ENCODE results near the gene IL6R. TPM values are rescaled to one million over a fixed set of nuclear protein-coding genes. Genes with fewer than 3 reads are reported as not detected.

Gene IL6R
- total RNA-seq, 1 experiment from 2014 or later = 32.6 TPM

- peaks cover 5% of the 10 kb centered on the region; the same call in 1 of the 2 replicates for H3K36me3 ChIP-seq
- H3K9me3 ChIP-seq (replicated peaks) = no peaks in the 10 kb centered on the region
- H3K27ac ChIP-seq = peak overlapping the region; percentile 89
- DNase-seq (ENCODE audit: low read depth in 1 of 2, low spot score in 2 of 2) = no peak
- no peaks in the 10 kb centered on the region for H3K27me3 ChIP-seq (replicated peaks)
- H3K4me1 ChIP-seq (replicated peaks) = peaks cover 48% of the 10 kb centered on the region
- H3K4me3 ChIP-seq = no peak overlapping the region
These were observed 60.6 kb downstream of the IL6R start for GRCh38 chr1:154465621-154466195.

GRCh38 chr1:154466206-154466605 is 61.1 kb downstream of the IL6R start:
- Histone ChIP-seq H3K9me3 (replicated peaks) (no peaks in the 10 kb centered on the region), H3K4me1 (replicated peaks) (peaks cover 48% of the 10 kb centered on the region), H3K4me3 (no peak overlapping the region), H3K27me3 (replicated peaks) (no peaks in the 10 kb centered on the region), H3K36me3 (peaks cover 5% of the 10 kb centered on the region; the same call in 1 of the 2 replicates), H3K27ac (peak overlapping the region; percentile 89)
- no peak for DNase-seq (ENCODE audit: low read depth in 1 of 2, low spot score in 2 of 2)

- H3K36me3 ChIP-seq = peaks cover 5% of the 10 kb centered on the region; the same call in 1 of the 2 replicates
- no peaks in the 10 kb centered on the region for H3K27me3 ChIP-seq (replicated peaks)
- H3K9me3 ChIP-seq (replicated peaks) = no peaks in the 10 kb centered on the region
- H3K27ac ChIP-seq = no peak overlapping the region
- peaks cover 45% of the 10 kb centered on the region for H3K4me1 ChIP-seq (replicated peaks)
- H3K4me3 ChIP-seq = no peak overlapping the region
- no peak for DNase-seq (ENCODE audit: low read depth in 1 of 2, low spot score in 2 of 2)
These were observed 61.8 kb downstream of the IL6R start for GRCh38 chr1:154466921-154467417.

GRCh38 chr1:154467434-154468102 is 62.4 kb downstream of the IL6R start:
- H3K27me3 ChIP-seq (replicated peaks) = no peaks in the 10 kb centered on the region
- H3K9me3 ChIP-seq (replicated peaks) = no peaks in the 10 kb centered on the region

GRCh38 chr1:154468535-154469250 is 63.5 kb downstream of the IL6R start:
- H3K36me3 ChIP-seq = peaks cover 5% of the 10 kb centered on the region; the same call in 1 of the 2 replicates
- no peak for DNase-seq (ENCODE audit: low read depth in 1 of 2, low spot score in 2 of 2)
- H3K9me3 ChIP-seq (replicated peaks) = no peaks in the 10 kb centered on the region

More at GRCh38 chr1:154467434-154468102, 62.4 kb downstream of the IL6R start:
- Histone ChIP-seq H3K4me1 (replicated peaks) (peaks cover 40% of the 10 kb centered on the region), H3K4me3 (no peak overlapping the region), H3K36me3 (peaks cover 5% of the 10 kb centered on the region; the same call in 1 of the 2 replicates), H3K27ac (no peak overlapping the region)
- DNase-seq (ENCODE audit: low read depth in 1 of 2, low spot score in 2 of 2) = no peak

GRCh38 chr1:154469844-154470560 is 64.9 kb downstream of the IL6R start:
- no peak for DNase-seq (ENCODE audit: low read depth in 1 of 2, low spot score in 2 of 2)
- Histone ChIP-seq H3K4me1 (replicated peaks) (peaks cover 30% of the 10 kb centered on the region), H3K9me3 (replicated peaks) (no peaks in the 10 kb centered on the region), H3K36me3 (peaks cover 5% of the 10 kb centered on the region; the same call in 1 of the 2 replicates), H3K4me3 (no peak overlapping the region), H3K27ac (no peak overlapping the region), H3K27me3 (replicated peaks) (no peaks in the 10 kb centered on the region)

More at GRCh38 chr1:154468535-154469250, 63.5 kb downstream of the IL6R start:
- Histone ChIP-seq H3K27ac (no peak overlapping the region), H3K4me1 (replicated peaks) (peaks cover 30% of the 10 kb centered on the region), H3K4me3 (no peak overlapping the region), H3K27me3 (replicated peaks) (no peaks in the 10 kb centered on the region)

GRCh38 chr1:154471304-154471703 is 66.2 kb downstream of the IL6R start:
- no peaks in the 10 kb centered on the region for H3K9me3 ChIP-seq (replicated peaks)
- H3K36me3 ChIP-seq = no peaks in the 10 kb centered on the region; the same call in 1 of the 2 replicates
- no peak overlapping the region for H3K27ac ChIP-seq
- peaks cover 18% of the 10 kb centered on the region for H3K4me1 ChIP-seq (replicated peaks)
- H3K4me3 ChIP-seq = no peak overlapping the region
- H3K27me3 ChIP-seq (replicated peaks) = no peaks in the 10 kb centered on the region
- DNase-seq (ENCODE audit: low read depth in 1 of 2, low spot score in 2 of 2) = no peak

GRCh38 chr1:154474802-154475201 is 69.7 kb downstream of the IL6R start:
- Histone ChIP-seq H3K27ac (no peak overlapping the region), H3K36me3 (no peaks in the 10 kb centered on the region), H3K27me3 (replicated peaks) (no peaks in the 10 kb centered on the region), H3K4me3 (no peak overlapping the region), H3K4me1 (replicated peaks) (peaks cover 24% of the 10 kb centered on the region), H3K9me3 (replicated peaks) (no peaks in the 10 kb centered on the region)
- peak; percentile 80 to 92 for DNase-seq (ENCODE audit: low read depth in 1 of 2, low spot score in 2 of 2)

GRCh38 chr1:154476791-154477190 is 71.6 kb downstream of the IL6R start:
- H3K9me3 ChIP-seq (replicated peaks) = no peaks in the 10 kb centered on the region
- H3K36me3 ChIP-seq = no peaks in the 10 kb centered on the region
- H3K4me3 ChIP-seq = no peak overlapping the region
- H3K27me3 ChIP-seq (replicated peaks) = no peaks in the 10 kb centered on the region
- no peak for DNase-seq (ENCODE audit: low read depth in 1 of 2, low spot score in 2 of 2)
- peaks cover 24% of the 10 kb centered on the region for H3K4me1 ChIP-seq (replicated peaks)
- H3K27ac ChIP-seq = no peak overlapping the region

- Histone ChIP-seq H3K9me3 (replicated peaks) (no peaks in the 10 kb centered on the region), H3K4me1 (replicated peaks) (peaks cover 24% of the 10 kb centered on the region), H3K4me3 (no peak overlapping the region), H3K36me3 (no peaks in the 10 kb centered on the region), H3K27me3 (replicated peaks) (no peaks in the 10 kb centered on the region), H3K27ac (no peak overlapping the region)
- no peak for DNase-seq (ENCODE audit: low read depth in 1 of 2, low spot score in 2 of 2)
These were observed 72.9 kb downstream of the IL6R start for GRCh38 chr1:154478013-154478412.

GRCh38 chr1:154478639-154479038 is 73.5 kb downstream of the IL6R start:
- DNase-seq (ENCODE audit: low read depth in 1 of 2, low spot score in 2 of 2) = peak in 1 of 2 experiments; percentile 33
- H3K27ac ChIP-seq = no peak overlapping the region
- H3K27me3 ChIP-seq (replicated peaks) = no peaks in the 10 kb centered on the region
- no peak overlapping the region for H3K4me3 ChIP-seq
- H3K9me3 ChIP-seq (replicated peaks) = no peaks in the 10 kb centered on the region
- H3K36me3 ChIP-seq = no peaks in the 10 kb centered on the region
- H3K4me1 ChIP-seq (replicated peaks) = peaks cover 25% of the 10 kb centered on the region

- H3K27me3 ChIP-seq (replicated peaks) = no peaks in the 10 kb centered on the region
- H3K4me1 ChIP-seq (replicated peaks) = peaks cover 24% of the 10 kb centered on the region
- H3K36me3 ChIP-seq = no peaks in the 10 kb centered on the region
- DNase-seq (ENCODE audit: low read depth in 1 of 2, low spot score in 2 of 2) = peak; percentile 68 to 91
- no peak overlapping the region; the same call in 1 of the 2 replicates for H3K27ac ChIP-seq
- H3K4me3 ChIP-seq = no peak overlapping the region
- H3K9me3 ChIP-seq (replicated peaks) = no peaks in the 10 kb centered on the region
These were observed 74.8 kb downstream of the IL6R start for GRCh38 chr1:154479764-154480421.

- Histone ChIP-seq H3K36me3 (no peaks in the 10 kb centered on the region), H3K9me3 (replicated peaks) (no peaks in the 10 kb centered on the region), H3K27me3 (replicated peaks) (no peaks in the 10 kb centered on the region; the same call in 1 of the 2 replicates), H3K4me3 (no peak overlapping the region), H3K4me1 (replicated peaks) (peaks cover 21% of the 10 kb centered on the region), H3K27ac (no peak overlapping the region)
- no peak for DNase-seq (ENCODE audit: low read depth in 1 of 2, low spot score in 2 of 2)
These were observed 75.9 kb downstream of the IL6R start for GRCh38 chr1:154481053-154481452.

Data from SJSA1 (cell line).